ENCODE measurements around the gene PTPRD.

Gene PTPRD

DNA sequence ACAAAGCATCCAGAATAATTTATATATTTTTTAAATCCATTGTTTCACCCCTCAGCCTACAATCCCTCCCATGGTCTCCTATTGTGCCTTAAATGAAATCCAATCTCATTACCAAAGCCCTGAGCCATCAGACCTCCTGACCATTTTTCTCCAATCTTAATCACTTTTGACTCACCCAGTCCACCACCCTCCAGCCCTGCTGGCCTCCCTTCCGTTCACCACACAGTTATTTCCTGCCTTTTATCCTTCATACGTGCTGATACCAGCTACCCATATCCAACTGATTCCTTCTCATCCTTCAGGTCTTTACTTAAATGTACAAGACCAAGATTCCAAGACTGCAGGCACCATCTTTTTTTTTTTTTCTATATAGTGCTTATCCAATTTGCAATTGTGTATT, 1786.5 kb downstream of the PTPRD start:
- no peak for DNase-seq (ENCODE audit: low spot score)

DNA sequence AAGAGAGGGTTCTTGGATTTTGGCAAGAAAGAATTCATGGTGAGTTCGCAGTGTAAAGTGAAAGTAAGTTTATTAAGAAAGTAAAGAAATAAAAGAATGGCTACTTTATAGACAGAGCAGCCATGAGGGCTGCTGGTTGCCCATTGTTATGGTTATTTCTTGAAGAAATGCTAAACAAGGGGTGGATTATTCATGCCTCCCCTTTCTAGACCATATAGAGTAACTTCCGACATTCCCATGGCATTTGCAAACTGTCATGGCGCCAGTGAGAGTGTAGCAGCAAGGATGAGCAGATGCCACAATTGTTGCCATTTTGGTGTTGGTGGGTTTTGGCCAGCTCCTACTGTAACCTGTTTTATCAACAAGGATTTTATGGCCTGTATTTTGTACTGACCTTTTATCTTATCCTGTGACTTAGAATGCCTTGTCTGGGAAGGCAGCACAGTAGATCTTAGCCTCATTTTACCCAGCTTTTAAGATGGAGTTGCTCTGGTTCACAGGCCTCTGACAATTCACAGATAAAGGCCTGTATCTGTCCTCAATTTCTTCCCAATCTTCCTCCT, 1787.1 kb downstream of the PTPRD start:
- DNase-seq (ENCODE audit: low spot score) = no peak

DNA sequence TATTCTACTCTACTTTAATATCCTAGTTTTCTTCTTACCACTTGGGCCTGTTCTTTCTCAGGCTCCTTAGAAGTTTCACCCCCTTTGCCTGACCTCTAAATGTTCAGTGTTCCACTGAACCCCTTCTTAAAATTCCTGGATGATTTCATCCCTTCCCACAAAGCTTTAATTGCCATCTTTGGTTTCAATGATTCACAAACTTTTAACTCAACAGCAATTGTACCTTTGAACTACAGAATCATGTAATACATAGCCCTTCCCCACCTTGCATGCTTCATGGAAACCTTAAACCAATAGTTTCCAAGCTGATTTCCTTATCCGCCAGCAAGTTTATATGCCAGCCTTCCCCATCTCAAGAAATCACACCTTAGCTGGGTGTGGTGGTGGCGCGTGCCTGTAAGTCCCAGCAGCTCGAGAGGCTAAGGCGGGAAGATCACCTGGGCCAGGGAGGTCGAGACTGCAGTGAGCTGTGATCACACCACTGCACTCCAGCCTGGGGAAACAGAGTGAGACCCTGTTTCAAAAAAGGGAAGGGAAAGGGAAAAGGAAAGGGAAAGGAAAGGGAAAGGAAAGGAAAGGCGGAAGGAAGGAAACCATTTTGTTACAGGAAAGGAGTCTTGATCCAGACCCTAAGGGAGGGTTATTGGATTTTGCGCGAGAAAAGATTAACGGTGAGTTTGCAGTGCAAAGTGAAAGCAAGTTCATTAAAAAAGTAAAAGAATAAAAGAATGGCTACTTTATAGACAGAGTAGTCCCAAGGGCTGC, 1789.5 kb downstream of the PTPRD start:
- no peak for DNase-seq (ENCODE audit: low spot score)

DNA sequence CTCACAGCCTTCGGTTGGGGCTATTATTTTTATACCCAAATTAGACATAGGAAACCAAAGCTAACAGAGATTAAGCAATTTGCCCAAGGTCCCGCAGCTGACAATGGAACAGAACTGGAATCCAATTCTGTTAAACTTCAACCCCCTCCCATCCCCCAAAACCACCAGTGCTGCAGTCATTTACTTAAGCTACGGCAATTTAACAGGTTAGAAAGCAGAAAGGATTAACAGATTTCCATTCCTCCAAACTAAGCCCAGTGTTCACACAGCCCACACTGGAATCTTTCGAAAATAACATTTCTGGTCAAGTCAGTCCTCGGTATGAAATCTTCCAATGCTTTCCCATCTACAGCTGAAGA, 1790.2 kb downstream of the PTPRD start:
- DNase-seq (ENCODE audit: low spot score) = no peak

DNA sequence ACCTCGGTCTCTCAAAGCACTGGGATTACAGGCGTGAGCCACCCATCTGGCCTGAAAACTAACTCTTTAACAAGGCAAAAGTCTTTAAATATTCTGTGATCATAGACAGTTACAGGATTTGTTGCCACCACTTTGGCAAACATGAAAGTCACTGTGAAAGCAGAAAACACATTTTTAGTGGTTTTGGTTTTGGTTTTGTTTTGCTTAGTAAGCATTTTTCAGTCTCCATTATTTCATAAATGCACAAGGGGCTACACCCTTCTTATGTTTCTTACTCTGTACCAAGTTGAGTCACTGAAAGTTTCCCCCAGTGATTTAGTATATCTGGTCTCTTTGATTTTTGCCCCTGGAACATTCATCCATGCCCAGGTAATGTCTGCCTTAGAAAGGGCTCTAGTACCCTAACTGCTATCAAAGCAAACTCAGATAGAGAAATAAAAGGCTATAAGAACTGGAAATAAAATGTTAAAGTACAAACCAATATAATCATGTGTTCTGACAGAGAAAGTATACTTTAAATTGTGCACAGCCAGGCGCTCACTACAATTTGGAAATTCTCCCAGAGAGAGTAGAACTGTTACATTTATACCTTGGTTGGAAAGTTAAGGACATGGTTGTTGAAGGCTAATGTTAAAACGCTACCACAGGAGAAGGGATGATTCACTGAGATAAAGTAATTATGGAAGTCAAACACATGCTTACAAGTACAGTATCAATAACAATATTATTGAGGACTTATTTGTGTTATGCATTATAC, 1790.7 kb downstream of the PTPRD start:
- no peak for DNase-seq (ENCODE audit: low spot score)

DNA sequence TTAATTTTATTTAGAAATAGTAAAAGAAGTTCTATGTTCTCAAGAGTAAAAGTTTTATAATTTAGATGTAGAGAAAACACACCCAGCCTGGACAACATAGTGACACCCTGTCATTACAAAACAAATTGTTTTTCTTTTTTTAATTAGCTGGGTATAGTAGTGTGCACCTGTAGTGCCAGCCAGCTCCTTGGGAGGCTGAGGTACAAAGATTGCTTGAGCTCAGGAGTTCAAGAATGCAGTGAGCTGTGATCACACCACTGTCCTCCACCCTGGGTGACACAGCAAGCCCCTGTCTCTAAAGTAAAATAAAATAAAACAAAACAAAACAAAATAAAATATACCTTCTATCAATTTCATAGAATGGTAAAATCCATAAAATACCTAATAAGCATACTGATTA, 1795.5 kb downstream of the PTPRD start:
- no peak for DNase-seq (ENCODE audit: low spot score)

DNA sequence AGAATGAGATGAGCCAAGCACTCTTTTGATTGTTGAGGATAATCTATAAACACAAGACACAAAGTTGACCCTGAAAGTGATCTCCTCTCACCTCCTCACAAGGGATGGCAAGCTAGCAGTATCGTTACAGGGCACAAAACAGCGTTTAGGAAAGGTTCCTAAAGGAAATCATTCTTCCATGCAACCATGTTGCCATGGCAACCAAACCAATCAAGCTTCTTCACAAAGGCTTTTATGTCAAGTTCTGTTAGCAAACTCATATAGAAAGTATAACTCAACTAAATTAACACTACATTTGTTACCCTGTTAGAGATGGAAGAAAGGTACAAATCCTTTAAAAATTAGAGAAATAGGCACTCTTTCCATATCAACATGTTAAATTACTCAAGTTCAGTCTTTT, 1796.4 kb downstream of the PTPRD start:
- DNase-seq (ENCODE audit: low spot score) = no peak

DNA sequence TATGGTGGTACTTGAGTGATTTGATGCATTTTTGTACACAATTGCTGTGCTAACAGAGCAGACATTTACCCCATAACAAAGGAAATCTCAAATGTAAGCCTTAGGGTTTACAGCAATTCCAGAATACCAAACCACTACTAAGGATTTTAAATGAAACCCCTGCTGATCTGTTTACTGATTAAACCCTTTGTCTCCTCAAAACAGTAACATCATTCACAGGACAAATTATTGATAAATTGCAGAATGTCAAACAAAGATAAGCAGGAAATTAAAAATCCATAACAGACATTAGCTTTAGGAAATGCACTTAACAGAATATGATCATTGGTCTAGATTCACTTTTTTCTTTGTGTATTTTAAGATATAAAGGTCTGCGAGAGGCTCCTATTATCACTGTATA, 1796.9 kb downstream of the PTPRD start:
- no peak for DNase-seq (ENCODE audit: low spot score)

DNA sequence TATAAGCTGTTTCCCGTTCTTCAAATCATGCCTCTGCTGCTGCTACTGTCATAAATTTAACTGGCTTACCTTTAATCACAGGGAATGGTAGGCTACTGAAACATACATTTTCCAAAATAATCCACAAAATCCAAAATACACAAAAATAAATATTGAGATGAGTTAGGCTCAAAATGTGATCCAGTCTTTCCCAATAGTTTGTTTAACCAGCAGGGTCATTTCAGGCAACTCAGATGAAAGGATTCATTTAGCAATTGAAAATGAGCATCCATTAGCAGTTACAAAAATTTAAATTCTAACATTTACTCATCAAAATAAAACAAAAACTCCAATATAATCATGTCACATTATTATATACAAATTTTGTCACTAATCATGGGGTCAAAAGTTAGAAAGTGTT, 1797.6 kb downstream of the PTPRD start:
- DNase-seq (ENCODE audit: low spot score) = no peak

DNA sequence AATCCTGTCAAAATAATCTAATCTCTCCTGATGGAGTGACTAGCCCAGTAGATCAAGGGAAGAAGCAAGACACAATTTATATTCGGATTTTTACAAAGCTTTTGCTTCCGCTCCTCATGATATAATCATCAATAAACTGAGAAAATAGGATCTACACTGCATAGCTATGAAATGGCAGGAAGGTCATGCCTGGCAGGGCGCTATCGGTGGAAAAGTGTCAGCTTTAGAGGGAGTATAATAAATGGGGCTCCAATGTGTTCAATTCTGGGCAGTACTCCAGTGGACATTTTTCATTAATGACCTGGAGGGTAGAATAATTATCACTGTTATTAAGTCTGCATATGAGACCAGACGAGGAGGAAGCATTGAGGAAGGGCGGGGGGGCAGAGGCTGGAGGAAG, 1799.9 kb downstream of the PTPRD start:
- DNase-seq (ENCODE audit: low spot score) = no peak

DNA sequence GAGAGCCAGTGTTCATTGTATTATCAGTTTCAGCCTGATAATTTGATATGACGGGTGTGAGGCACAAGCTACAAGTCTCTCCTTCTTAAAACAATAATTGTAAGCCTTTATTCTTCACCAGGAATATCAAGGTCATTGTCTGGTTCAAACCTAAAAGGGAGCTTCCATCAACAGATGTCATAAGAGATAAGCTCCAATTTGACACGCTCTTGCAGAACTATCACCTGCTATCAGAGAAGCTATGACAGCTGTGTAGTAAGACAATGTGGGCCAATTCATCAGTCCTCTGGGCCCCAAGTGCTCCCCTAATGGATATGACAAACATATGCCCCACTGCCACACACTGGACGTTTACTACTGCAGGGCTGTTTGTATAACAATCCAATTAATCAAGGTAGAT, 1803.1 kb downstream of the PTPRD start:
- DNase-seq (ENCODE audit: low spot score) = no peak

DNA sequence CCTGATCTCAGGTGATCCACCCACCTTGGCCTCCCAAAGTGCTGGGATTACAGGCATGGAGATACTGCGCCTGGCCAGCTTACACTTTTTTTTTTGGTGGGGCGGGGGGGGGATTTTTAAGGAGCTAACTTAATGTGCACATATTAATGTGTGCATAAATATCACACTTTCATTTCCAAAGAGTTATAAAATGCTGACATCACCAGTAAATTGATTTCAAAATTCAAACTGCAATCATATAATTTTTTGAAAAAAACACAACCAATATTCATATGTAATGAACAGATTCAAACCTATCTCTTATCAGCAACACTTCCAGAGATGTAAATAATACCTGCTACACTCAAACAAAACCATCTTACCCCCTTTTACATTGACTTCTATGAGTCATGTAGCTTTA, 1806.7 kb downstream of the PTPRD start:
- no peak for DNase-seq (ENCODE audit: low spot score)

DNA sequence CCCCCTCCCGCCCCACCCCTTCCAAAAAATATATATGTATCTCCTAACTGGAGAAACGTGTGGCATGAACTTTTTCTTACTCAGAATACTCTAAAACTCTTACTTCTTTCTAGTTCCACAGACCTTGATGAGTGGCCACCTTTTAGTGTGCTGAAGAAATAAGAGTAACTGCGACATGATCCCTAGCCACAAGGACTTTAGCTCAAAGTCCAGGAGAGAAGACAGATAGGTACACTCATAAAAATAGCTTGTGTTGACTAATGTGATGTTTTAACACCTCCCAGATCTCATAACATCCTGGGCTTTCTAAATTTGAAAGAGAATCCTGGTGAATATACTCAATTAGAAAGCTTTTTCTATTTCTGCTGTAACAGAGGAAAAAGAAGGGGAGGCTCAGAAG, 1808.2 kb downstream of the PTPRD start:
- no peak for DNase-seq (ENCODE audit: low spot score)

DNA sequence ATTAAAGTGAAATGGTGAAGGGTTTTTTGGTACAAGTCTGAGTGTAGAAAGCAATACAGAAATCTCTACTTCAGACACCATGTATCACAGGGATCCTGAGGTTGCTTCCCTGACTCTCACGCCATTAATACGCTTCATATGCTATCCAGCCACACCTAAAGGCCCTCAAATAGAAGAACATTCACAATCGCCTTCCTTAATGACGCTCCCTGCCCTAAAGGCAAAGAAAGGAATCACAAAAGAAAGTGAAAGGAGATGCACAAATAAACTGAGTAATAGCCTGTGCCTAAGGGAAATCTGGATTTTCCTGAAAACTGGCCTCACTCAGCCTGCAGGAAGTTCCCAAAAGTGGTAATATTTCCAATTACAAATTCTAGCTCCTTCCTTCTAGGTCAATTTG, 1810.6 kb downstream of the PTPRD start:
- no peak for DNase-seq (ENCODE audit: low spot score)

DNA sequence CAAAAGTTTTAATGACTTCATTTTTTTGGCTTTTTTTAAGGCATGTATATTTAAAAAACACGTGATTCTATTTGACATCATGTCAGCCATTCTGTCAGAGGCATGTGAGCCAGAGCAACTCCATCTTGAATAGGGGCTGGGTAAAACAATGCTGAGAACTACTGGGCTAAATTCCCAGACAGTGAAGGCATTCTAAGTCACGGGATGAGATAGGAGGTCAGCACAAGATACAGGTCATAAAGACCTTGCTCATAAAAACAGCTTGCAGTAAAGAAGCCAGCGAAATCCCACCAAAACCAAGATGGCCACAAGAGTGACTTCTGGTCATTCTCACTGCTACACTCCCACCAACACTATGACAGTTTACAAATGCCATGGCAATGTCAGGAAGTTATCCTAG, 1812.6 kb downstream of the PTPRD start:
- DNase-seq (ENCODE audit: low spot score) = no peak

DNA sequence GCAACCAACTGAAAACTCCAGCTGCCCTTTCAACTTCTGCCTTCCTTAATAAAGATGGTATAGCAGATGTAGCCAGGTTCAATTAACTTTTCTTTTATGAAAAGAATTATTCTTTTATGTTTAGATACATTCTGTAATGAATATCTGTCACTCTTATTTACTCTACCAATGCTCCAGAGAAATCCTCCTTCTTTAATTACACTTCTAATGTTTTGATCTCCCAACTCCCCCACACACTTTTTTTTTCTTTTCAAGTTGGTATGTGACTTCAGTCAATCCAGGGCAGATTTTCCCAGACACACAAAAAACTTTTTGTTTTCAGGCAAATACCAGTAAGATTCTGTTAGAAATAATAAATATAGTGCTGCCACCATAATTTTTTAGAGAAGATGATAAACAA, 1813.2 kb downstream of the PTPRD start:
- DNase-seq (ENCODE audit: low spot score) = no peak

DNA sequence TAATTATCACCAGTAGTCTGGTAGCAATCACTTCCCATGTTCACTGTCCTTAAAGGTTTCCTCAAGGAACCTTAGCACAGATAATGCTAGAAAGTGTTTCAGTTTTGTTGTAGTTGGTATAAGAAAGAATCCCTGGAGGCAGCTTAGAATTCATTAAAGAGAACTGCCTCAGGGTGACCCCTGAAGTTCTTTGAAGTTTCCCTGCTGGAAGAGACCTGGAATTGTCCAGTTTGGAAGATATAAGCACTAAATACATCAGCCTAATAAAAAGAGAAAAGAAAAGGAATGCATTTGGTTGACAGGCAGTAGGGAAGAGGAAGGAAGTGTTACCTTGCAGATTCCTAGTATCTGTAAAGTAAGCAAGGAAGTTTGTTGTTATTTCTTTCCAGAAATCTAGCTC, 1813.6 kb downstream of the PTPRD start:
- DNase-seq (ENCODE audit: low spot score) = no peak

DNA sequence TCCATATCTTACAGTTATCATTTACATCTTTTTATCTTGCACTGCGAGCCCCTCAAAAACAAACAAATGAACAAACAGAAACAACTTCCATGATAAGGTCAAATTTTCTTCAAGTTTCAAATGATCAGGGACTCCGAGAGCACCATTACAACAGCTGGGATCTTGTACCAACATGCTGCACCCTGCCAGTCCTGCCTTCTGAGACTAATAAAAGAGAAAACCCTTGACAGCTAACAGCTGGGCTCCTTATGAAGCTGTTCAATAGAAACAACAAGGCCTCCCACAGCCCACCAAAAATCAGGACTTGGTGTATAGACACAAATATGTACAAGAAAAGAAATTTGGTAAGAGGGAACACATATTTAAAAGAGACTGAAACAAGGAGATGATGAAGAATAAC, 1828.0 kb downstream of the PTPRD start:
- no peak for DNase-seq (ENCODE audit: low spot score)

DNA sequence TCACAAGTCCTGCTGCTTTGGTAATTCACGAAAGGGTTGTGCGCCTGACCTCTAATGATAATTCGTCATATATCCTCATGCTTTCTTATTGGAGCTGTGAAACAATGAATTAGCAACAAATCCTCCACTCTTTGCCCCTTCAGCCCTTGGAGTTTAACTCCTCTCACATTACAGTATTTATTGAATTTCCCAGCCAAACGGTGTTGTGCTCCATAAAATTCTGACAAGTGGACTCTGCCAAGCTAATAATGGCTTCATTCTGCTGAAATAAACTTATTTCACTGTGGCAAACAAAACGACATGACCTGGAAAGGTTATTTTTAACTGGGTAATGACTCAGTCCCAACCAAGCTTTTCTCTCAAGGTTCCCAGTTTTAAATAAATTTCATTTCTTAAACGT, 1828.9 kb downstream of the PTPRD start:
- DNase-seq (ENCODE audit: low spot score) = no peak

DNA sequence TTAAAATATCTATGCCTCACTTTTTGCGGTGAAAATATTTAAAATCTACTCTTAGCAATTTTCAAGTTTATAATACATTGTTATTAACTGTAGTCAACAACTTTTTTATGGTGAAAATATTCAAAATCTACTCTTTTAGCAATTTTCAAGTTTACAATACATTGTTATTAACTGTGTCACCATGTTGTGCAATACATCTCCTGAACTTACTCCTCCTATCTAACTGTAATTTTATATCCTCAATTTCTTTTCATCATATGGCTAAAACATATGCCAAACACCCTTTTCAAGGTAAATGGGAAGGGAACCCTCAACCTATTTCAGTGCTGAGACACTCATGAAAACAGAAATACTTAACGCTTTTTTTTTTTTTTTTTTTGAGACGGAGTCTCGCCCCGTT, 1830.6 kb downstream of the PTPRD start:
- no peak for DNase-seq (ENCODE audit: low spot score)

DNA sequence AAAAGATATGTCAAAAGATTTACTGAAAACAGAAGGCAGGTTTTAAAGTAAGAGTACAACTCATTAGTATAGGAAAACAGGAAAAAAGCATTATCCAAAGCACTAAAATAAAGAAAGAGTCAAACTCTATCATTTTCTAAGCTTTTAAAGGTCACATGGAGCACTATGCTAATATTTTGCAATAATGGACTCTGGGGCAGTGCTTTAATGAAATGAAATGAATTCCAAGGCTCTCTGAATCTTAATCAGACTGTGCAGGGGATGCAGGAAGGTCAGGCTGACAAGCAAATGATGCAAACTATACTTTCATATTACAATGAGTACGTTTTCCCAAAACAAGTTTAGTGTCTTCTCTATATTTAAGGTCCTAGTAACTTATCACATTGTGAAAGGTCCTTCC, 1831.3 kb downstream of the PTPRD start:
- no peak for DNase-seq (ENCODE audit: low spot score)

DNA sequence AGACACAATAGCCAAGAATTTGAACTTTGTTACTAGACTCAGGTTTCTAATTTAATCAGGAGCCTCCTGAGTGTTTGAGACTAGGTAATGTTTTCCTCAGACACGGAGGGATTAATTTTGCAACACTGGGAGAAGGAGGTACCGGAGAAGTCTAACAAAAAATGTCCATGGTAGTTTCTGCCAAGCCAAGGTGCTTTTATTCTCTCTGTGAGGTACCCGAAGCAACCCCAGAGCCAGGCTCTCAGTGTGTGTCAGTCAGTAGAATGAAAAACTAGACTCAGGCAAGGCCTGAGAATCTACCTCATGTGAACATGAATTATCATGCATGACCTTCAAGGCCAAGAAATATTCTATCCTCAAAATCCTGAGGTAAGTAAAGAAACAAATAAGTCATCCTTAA, 1832.4 kb downstream of the PTPRD start:
- DNase-seq (ENCODE audit: low spot score) = no peak

DNA sequence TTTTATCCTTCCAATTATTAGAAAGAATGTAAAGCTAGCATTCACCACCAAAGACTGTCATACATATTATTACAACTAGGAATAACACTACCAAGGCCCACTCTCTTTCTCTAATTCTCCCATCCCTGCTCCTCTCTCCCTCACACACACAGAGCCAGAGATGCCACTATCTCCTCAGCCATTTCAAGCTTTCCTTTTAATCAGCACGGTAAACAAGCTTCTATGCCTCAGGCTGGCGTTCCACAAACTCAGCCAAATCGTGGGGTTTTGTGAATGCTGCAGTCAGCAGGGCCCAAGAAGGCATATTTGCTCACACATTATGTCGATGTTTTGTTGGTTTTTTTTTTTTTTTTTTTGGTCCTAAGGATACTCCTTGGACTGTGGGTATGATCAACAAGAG, 1833.3 kb downstream of the PTPRD start:
- DNase-seq (ENCODE audit: low spot score) = no peak

DNA sequence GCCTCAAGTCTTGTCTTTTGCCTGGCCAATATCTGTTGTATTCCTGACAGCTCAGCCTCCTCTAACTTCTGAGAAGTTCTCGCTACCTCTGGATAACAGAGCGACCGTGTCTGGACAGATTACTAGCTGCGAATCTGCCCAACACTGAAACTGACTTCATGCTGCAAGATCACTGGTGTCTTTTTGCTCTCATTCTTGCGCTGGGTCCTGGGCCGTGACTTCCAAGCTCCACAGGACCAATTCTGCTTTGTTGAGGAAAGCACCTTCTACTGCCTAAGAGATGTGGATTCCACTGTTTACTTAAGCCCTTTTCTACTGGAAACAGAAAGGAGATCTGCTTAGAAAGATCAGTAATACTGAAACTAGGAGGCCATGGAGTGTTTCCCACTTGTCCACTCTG, 1834.4 kb downstream of the PTPRD start:
- no peak for DNase-seq (ENCODE audit: low spot score)

All from GM03348 (cell line).